T1000 (cell line): ENCODE data around the gene FAM169A.
A peak's percentile ranks its signal among the peaks of the same experiment; 100 is the strongest.
"Not testable (repeated sequence)": the region's sequence is repeated elsewhere in the genome, so short reads cannot be mapped to it uniquely, and the experiment has no call there.

Experiments used
- DNase-seq: peaks from one replicate; lab custom pipeline; 2025; ENCODE audit warnings: mixed read lengths; lab: John Stamatoyannopoulos, UW

FAM169A gene, protein sequence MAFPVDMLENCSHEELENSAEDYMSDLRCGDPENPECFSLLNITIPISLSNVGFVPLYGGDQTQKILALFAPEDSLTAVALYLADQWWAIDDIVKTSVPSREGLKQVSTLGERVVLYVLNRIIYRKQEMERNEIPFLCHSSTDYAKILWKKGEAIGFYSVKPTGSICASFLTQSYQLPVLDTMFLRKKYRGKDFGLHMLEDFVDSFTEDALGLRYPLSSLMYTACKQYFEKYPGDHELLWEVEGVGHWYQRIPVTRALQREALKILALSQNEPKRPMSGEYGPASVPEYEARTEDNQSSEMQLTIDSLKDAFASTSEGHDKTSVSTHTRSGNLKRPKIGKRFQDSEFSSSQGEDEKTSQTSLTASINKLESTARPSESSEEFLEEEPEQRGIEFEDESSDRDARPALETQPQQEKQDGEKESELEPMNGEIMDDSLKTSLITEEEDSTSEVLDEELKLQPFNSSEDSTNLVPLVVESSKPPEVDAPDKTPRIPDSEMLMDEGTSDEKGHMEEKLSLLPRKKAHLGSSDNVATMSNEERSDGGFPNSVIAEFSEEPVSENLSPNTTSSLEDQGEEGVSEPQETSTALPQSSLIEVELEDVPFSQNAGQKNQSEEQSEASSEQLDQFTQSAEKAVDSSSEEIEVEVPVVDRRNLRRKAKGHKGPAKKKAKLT

GRCh38 chr5:74865804-74866595 is at the start of gene FAM169A:
TSS of gene FAM169A (minus strand) at chr5:74866387. CDS start at chr5:74841676, 24,711 bp downstream.
- peak; percentile 7 for DNase-seq

- DNase-seq, result no peak
Measured at GRCh38 chr5:74915488-74915887, 49.3 kb upstream of the FAM169A start.

DNA sequence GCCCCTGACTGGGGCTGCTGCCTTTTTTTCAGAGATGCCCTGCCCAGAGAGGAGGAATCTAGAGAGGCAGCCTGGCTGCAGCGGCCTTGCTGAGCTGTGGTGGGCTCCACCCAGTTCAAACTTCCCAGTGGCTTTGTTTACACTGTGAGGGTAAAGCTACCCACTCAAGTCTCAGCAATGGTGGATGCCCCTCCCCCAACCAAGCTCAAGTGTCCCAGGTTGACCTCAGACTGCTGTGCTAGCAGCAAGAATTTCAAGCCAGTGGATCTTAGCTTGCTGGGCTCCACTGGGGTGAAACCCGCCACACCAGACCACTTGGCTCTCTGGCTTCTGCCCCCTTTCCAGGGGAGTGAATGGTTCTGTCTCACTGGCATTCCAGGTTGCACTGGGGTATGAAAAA is 45.2 kb upstream of the FAM169A start:
- DNase-seq, result not testable (repeated sequence)

GRCh38 chr5:74909888-74910287 is 43.7 kb upstream of the FAM169A start:
- not testable (repeated sequence) for DNase-seq

DNA sequence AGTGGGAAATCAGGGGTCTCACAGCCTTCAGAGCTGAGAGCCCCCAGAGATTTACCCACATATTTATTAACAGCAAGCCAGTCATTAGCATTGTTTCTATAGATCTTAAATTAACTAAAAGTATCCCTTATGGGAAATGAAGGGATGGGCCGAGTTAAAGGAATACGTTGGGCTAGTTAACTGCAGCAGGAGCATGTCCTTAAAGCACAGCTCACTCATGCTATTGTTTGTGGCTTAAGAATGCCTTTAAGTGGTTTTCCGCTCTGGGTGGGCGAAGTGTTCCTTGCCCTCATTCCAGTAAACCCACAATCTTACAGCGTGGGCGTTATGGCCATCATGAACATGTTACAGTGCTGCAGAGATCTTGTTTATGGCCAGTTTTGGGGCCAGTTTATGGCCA is 42.0 kb upstream of the FAM169A start:
- not testable (repeated sequence) for DNase-seq

DNA sequence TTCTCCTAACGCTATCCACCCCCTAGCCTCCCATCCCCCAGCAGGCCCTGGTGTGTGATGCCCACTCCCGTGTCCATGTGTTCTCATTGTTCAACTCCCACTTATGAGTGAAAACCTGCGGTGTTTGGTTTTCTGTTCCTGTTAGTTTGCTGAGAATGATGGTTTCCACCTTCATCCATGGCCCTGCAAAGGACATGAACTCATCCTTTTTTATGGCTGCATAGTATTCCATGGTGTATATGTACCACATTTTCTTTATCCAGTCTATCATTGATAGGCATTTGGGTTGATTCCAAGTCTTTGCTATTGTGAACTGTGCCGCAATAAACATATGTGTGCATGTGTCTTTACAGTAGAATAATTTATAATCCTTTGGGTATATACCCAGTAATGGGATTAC is 38.5 kb upstream of the FAM169A start:
- not testable (repeated sequence) for DNase-seq

DNA sequence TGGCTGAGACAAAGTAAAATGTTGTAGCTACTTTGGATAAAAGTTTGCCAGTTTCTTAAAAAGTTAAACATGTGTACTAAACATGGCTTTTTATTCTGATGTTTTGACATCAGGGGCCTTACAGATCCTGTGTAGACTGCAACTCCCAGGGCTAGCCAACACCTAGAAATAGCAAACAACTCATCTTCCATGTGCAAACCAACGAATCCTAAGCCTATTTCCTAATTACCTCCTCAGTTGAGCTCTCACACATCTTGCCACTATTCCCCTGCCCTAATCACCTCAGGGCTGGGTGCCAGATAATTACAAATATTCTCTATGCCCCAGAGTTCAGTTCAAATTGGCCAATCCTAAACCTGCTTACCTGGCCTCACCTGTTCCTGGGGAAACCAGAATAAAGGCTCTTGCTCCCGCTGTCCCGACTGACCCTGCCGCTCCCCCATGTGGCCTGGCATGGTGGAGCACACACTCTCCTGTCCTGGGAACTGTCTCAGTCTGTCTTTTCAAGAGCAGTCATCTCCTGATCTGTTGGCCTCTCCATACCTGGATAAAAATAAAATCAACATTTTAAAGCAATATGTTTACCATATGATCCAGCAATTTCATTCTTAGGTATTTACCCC is 37.1 kb upstream of the FAM169A start:
- DNase-seq, result no peak

DNA sequence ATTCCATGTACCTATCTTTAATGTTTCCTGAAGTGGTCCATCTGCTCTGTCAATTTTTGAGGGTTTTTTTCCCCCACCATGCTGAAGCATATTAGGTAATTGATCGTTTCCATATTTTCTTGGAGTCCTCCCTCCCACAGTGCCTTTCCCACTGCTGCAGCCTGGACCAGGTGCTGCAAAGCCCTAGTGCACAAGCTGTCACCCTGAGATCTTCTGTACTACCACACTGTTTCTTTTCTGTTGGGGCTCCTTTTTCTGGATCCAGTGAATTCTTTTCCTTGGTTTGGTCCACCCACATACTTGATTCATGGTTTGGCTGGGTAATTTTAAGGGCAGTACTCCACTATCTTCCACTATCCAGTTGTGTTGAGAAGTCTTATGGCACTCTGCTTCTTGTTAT is 30.9 kb upstream of the FAM169A start:
- no peak for DNase-seq

- DNase-seq, result no peak
Measured at GRCh38 chr5:74895906-74896305, 29.7 kb upstream of the FAM169A start.

DNA sequence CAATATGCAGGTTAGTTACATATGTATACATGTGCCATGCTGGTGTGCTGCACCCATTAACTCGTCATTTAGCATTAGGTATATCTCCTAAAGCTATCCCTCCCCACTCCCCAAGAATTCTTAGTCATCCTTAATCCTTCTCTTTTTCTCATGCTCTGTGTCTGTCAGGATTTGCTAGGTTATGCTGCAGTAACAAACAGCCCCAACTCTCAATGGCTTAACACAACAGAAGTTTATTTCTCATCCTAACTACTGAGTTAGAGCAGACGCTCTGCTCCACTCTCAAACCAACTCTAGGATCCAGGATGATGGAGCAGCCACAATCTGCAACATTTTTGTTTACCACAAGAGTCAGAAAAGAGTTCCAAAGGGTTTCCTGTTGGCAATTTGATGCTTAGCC is 28.2 kb upstream of the FAM169A start:
- DNase-seq, result no peak

- DNase-seq, result no peak
Measured at GRCh38 chr5:74892921-74893320, 26.7 kb upstream of the FAM169A start.

GRCh38 chr5:74889523-74890105 is 23.4 kb upstream of the FAM169A start:
- DNase-seq, result no peak

- no peak for DNase-seq
Measured at GRCh38 chr5:74888117-74888516, 21.9 kb upstream of the FAM169A start.

DNA sequence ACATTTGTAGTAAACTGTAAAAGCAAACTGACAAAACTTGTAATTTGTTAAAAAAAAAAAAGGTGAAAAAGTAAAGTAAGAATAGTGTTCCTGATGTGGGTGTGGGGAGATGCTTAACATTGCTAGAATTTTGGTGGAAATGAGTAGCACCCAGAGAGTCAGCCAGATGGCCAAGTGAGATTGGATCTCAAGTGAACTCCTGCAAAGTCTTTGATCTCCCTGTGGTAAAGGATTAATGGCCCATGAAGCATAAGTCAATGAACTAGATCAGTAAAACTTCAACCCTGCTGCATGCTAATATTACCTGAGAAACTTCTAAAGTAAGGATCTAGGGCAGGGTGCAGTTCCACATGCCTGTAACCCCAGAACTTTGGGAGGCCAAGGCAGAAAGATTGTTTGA is 19.0 kb upstream of the FAM169A start:
- no peak for DNase-seq

GRCh38 chr5:74882379-74883134 is 16.4 kb upstream of the FAM169A start:
- not testable (repeated sequence) for DNase-seq

DNA sequence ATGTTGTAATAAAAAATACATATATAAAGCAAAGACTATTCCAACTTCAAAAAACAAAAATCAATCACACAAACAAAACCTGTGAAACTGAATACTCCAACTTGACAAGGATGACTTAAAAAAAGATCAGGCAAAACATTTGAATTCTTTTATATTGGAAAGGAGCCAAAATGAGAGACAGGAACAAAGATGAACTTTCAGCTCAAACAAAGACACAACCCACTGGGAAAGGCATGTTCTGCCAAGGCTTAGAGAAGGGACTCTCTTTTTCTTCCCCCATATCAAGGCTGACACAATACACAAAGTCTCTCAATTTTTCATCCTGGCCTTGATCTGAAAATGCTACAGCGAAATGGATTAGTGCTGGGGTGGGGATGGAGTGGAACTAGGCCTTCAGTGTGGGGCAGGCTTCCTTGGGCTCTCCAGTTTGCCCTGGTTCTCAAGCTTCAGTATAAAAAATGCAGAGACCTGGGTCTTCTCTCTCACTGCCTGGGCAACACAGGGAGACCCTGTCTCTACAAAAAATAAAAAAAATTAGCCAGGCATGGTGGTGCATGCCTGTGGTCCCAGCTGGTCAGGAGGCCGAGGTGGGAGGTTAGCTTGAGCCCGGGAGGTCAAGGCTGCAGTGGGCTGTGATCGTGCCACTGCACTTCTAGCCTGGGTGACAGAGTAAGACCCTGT is 11.6 kb upstream of the FAM169A start:
- no peak for DNase-seq

DNA sequence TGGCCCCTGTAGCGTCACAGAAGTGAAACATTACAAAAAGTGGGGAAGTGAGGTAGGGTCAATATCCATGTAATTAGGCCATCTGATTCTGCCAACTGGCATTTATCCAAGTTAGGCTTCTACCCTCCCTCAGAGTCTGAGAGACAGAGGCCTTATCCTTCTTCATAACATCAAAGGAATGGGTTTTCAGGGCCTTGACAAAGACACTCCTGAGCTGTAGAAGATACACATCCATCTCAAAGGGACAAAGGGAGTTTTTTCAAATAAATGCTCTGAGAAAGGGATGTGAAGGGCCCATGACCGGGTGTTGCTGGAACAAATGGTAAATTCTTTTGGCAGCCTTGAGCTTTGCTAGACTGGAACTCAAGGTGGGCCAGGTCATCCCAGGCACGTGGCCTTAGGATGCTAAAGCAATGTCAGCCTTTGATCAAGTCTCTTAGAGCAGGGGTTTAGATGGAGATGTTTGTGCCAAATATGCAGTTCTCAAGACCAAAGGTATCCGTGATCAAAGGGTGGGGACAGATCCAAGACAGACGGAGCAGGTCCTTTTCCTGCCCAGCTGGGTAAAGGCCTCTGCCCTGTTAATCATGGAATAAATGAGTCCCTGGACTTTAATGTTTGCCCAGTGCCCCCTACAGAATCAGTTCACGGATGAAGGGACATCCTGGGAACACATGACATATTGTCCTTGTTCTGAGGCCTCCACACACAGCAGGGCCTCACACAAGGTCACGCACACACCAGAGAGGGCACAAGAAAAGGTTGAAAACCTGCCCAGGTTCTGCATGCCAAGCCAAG is 10.0 kb upstream of the FAM169A start:
- DNase-seq, result no peak

DNA sequence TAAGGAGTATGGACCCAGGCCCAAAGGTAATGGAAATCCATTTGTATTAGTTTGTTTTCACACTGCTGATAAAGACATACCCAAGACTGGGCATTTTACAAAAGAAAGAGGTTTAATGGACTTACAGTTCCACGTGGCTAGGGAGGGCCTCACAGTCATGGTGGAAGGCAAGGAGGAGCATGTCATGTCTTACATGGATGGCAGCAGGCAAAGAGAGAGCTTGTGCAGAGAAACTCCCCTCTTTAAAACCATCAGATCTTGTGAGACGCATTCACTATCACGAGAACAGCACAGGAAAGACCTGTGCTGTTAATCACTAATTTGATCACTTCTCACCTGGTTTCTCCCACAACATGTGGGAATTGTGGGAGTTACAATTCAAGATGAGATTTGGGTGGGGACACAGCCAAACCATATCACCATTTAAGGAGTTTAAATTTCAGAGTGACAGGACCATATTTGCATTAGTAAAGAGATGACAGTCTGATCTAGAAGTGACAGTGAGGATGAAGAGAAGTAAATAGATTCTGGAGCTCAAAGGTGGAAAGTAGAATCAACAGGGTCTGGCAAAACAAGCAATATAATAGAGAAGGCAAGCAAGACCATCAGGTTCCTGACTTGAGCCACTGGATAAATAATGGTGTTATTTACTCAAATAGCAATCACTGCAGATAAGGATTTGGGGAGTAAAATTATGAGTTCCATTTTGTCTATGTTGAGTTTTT is 7.5 kb upstream of the FAM169A start:
- DNase-seq, result no peak
